ENCODE measurements around the gene EMILIN3.
"Not testable (repeated sequence)": the region's sequence is repeated elsewhere in the genome, so short reads cannot be mapped to it uniquely, and the experiment has no call there.

The EMILIN3 gene

DNA sequence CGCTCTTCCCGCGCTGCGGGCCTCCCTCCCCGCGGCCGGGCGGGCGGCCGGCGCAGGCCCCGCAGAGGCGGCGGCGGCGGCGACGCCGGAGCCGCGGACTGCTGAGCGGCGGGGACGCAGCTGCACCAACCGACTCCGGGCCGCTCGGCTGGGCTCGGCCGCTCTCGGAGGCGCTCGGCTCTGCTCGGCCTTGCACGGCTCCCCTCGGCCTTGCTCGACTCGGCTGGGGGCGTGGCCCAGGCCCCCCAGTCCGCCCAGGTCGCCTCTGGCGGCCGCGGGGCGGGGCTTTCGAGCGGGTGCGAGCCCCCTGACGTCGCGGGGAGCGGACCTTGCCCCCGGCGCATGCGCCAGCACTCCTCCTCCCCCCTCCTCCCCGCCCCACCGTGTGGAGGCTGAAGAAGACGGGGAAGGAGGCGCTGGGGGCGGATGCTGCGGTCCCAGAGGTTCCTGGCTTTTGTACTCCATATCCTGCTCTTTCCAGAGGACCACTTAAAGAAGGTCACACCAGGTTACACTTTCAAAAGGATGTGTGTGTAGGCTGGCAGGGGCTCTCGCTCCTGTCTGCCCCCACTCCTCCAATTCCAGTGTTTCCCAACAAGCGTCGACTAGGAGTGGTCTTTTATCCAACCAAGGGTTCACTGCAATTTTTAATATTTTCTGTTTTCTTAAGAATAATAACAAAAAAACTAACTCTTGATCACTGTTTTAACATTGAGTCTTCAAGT lies 48.9 kb downstream of the EMILIN3 start, which contains the start of gene ZHX3:
TSS of gene ZHX3 (minus strand) at position 186 of the 725 bp plus-strand sequence. CDS start 112,815 bp downstream, outside the sequence.
- H3K4me3 ChIP-seq (ENCODE audit: low read depth, low read length), result peak within 1 kb of the TSS; percentile 86
- peaks cover 15% of the 10 kb centered on the region for H3K27me3 ChIP-seq (ENCODE audit: control insufficient read depth, insufficient read depth, low read length)
- no peaks in the 10 kb centered on the region for H3K9me3 ChIP-seq (ENCODE audit: control insufficient read depth, insufficient read depth, low read length)
- peaks cover 4% of the 10 kb centered on the region for H3K4me1 ChIP-seq (ENCODE audit: control insufficient read depth, insufficient read depth, low read length)
- H3K36me3 ChIP-seq (ENCODE audit: control insufficient read depth, insufficient read depth, low read length), result no peaks in the 10 kb centered on the region
- H3K9ac ChIP-seq (ENCODE audit: low read depth, low read length), result peak within 1 kb of the TSS; percentile 60

DNA sequence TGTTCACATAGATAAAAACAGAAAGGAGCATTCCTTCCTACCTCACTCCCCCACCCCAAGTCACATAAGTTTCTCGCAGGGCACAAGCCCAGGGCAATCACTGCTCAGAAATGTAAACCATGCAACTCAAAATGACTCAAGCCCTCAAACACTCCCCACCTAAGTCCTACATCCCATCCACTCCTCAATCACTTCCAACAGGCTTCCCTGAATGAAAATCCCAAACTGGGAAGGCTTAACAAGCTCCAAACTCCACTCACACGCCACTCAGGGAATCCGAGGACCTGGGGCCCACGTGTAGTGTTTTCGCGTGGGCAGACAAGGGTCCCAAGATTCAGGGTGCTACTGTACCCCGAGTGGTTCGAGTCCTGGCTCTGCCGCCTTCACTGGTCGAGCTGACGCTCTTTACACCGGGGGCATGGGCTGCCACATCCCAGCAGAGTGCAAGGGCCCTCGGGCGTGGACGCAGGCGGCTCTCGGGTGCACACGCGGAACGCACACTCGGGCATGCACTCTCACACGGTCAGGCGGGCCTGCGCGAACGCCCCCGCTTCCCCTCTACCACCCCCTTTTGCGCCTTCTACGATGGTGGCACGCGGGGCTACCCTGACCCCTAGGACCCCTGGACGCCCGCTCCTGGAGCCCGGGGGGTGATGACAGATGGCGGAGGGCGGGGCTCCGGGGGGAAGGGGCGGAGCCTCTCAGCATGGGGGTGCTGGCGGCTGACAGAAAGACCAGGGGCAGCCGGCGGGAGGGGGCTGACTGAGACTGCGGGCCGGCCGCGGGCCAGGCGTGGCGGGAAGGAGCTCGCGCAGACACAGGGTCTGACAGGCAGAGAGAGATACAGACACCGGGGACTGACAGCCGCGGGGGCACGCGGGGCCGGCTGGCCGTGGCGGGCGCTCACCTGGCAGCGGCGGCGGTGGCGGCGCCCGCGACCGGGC lies 49.7 kb downstream of the EMILIN3 start:
- no peaks in the 10 kb centered on the region for H3K9me3 ChIP-seq (ENCODE audit: control insufficient read depth, insufficient read depth, low read length)
- H3K4me3 ChIP-seq (ENCODE audit: low read depth, low read length), result peak overlapping the region; percentile 86
- peaks cover 4% of the 10 kb centered on the region for H3K4me1 ChIP-seq (ENCODE audit: control insufficient read depth, insufficient read depth, low read length)
- no peaks in the 10 kb centered on the region for H3K36me3 ChIP-seq (ENCODE audit: control insufficient read depth, insufficient read depth, low read length)
- peak overlapping the region; percentile 60 for H3K9ac ChIP-seq (ENCODE audit: low read depth, low read length)
- peaks cover 15% of the 10 kb centered on the region for H3K27me3 ChIP-seq (ENCODE audit: control insufficient read depth, insufficient read depth, low read length)

GRCh38 chr20:41316051-41316450 lies 50.6 kb downstream of the EMILIN3 start:
- H3K9ac ChIP-seq (ENCODE audit: low read depth, low read length), result no peak overlapping the region
- H3K9me3 ChIP-seq (ENCODE audit: control insufficient read depth, insufficient read depth, low read length), result no peaks in the 10 kb centered on the region
- H3K4me1 ChIP-seq (ENCODE audit: control insufficient read depth, insufficient read depth, low read length), result peaks cover 4% of the 10 kb centered on the region
- H3K36me3 ChIP-seq (ENCODE audit: control insufficient read depth, insufficient read depth, low read length), result no peaks in the 10 kb centered on the region
- H3K4me3 ChIP-seq (ENCODE audit: low read depth, low read length), result no peak overlapping the region
- H3K27me3 ChIP-seq (ENCODE audit: control insufficient read depth, insufficient read depth, low read length), result peaks cover 15% of the 10 kb centered on the region

- H3K9me3 ChIP-seq (ENCODE audit: control insufficient read depth, insufficient read depth, low read length), result no peaks in the 10 kb centered on the region
- no peak overlapping the region for H3K4me3 ChIP-seq (ENCODE audit: low read depth, low read length)
- no peaks in the 10 kb centered on the region for H3K36me3 ChIP-seq (ENCODE audit: control insufficient read depth, insufficient read depth, low read length)
- H3K4me1 ChIP-seq (ENCODE audit: control insufficient read depth, insufficient read depth, low read length), result peaks cover 4% of the 10 kb centered on the region
- H3K9ac ChIP-seq (ENCODE audit: low read depth, low read length), result no peak overlapping the region
- H3K27me3 ChIP-seq (ENCODE audit: control insufficient read depth, insufficient read depth, low read length), result peaks cover 11% of the 10 kb centered on the region
These were observed 52.2 kb downstream of the EMILIN3 start for GRCh38 chr20:41314386-41314785.

GRCh38 chr20:41312009-41312408 lies 54.6 kb downstream of the EMILIN3 start:
- not testable (repeated sequence) for H3K4me1 ChIP-seq (ENCODE audit: control insufficient read depth, insufficient read depth, low read length); H3K36me3 ChIP-seq (ENCODE audit: control insufficient read depth, insufficient read depth, low read length)

More at GRCh38 chr20:41312009-41312408, 54.6 kb downstream of the EMILIN3 start:
- not testable (repeated sequence) for H3K9me3 ChIP-seq (ENCODE audit: control insufficient read depth, insufficient read depth, low read length); H3K4me3 ChIP-seq (ENCODE audit: low read depth, low read length); H3K9ac ChIP-seq (ENCODE audit: low read depth, low read length); H3K27me3 ChIP-seq (ENCODE audit: control insufficient read depth, insufficient read depth, low read length)

All from iPS-15b (cell line).